ENCODE results near the gene PDILT.
"Not testable (repeated sequence)": the region's sequence is repeated elsewhere in the genome, so short reads cannot be mapped to it uniquely, and the experiment has no call there.

The PDILT gene

DNA sequence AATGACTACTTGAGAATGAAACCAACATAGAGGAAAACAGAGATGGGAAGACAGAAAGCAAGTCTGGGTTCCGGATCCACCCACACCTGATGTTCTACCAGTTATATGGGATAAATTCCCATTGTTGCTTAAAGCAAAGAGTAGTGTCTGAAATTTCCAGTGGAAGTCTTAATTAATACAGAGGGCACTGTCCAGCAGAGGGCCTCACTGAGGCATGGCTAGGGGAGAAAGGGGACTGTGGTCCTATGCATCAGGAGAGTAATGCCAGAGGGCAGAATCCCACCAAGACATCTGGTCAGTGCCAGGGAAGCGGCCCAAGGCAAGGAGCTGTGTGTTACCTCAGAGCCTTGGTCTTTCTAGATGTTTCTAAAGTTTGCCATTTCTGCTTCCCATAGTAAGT lies 44.5 kb downstream of the PDILT start:
- no peak for DNase-seq

DNA sequence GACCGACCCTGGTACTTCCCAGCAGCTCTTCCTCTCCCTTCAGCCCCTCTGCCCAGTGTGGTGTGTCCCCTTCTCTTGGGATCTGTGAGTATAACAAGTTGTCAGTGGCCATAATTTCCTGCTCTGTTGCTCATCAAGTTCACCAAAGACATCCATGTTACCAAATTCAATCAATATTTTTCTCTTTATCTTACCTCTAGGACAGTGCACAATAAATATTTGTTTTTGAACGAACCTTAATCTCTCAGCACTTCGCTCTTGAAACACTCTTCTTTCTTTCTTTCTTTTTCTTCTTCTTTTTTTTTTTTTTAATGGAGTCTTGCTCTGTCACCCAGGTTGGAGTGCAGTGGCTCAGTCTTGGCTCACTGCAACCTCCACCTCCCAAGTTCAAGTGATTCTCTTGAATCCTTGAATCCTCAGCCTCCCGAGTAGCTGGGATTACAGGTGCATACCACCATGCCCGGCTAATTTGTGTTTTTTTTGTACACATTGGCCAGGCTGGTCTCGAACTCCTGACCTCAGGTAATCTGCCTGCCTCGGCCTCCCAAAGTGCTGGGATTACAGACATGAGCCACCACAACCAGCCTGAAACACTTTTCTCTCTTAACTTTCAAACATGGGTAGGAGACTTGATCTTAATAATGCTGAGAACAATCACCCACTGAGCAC lies 49.3 kb downstream of the PDILT start:
- no peak for DNase-seq

DNA sequence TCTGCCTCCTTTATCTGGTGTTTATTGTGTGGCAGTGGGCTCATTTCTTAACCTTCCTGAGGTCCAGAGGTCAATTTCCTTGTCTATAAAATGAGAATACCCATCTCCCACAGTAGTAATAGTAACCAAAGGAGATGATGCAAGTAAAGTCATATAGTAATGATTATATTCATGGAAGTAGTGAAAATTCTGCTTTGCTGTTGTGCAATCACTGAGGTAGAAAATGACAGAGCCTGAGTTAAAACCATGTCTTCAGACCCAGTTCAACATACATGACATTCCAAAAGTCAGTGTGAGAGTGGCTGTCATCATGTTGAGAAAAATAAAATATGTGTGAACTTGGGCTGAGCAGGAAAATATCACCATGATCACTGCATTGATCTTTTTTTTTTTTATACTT lies 51.2 kb downstream of the PDILT start:
- DNase-seq = no peak

DNA sequence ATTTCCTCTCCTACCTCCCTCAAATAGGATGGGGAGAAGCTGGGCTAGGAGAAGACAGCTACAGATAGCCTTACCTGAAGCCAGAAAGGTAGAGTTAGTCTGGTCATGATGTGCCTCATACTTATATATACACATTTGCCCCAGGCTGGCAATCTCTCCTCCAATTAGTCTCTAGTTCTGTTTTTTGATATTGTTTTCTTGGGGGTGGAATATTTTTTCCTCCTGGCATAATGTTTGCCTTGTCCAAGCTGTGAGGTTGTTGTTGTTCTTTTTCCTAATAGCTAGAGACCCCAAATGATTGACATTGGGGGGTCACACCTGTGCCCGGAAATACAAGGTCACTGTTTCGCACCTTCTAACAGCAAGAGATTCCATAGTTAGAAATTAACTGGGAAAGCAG lies 51.9 kb downstream of the PDILT start, which contains the start of gene UMOD:
Gene UMOD (minus strand): TSS at position 101 of the 400 bp plus-strand sequence. CDS start 1,978 bp downstream, outside the sequence.
- DNase-seq = no peak

DNA sequence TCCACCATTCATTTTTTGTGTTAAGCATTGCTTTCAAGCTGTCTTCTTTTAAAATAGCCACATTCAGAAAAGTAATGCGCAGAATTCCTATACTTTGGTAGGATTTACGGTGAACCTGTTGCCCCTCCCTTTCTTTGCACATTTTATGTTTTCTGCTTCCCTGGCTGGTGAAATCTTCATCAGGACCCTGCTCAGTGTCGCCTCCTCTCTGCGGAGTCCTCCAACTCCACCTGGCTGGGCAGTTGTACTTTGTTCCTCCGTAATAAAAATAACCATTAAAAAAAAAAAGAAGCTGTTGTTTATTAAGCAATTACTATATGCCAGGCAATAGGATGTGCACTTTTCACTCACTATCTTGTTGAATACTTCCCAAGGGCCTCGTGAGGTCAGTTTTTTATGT lies 54.9 kb downstream of the PDILT start:
- DNase-seq = no peak

DNA sequence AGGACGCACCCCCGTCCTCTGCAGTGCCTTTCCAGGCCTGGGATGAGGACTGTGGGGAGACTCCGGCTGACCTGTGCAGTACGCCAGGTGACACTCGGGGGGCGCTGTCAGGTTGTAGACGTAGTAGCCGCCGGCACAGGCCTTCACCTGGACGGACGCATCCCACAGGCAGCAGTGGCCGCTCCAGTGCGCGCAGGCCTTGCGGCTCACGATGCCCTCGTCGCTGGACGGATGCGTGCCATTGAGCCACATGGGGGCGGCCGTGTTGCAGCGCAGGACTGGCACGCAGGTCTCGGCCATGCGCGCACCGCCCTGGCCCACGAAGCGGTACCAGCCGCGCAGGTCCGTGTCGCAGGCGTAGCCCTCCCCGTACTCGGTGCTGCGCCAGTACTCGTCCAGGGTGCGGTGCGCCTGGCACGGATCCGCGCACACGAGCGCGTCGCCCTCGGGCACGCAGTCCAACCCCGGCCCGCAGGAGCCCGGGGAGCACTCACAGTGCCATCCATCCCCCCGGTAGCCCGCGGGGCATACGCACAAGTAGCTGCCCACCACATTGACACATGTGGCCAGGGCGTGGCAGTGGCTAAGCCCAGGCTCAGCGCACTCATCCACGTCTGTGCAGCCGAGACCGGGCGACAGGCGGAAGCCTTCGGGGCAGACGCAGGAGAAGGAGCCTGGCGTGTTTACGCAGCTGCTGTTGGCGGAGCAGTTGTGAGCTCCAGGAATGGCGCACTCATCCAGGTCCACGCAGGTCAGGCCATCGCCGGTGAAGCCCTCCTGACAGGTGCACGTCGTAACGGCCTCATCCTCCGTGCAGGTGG lies 56.0 kb downstream of the PDILT start:
- DNase-seq = no peak

DNA sequence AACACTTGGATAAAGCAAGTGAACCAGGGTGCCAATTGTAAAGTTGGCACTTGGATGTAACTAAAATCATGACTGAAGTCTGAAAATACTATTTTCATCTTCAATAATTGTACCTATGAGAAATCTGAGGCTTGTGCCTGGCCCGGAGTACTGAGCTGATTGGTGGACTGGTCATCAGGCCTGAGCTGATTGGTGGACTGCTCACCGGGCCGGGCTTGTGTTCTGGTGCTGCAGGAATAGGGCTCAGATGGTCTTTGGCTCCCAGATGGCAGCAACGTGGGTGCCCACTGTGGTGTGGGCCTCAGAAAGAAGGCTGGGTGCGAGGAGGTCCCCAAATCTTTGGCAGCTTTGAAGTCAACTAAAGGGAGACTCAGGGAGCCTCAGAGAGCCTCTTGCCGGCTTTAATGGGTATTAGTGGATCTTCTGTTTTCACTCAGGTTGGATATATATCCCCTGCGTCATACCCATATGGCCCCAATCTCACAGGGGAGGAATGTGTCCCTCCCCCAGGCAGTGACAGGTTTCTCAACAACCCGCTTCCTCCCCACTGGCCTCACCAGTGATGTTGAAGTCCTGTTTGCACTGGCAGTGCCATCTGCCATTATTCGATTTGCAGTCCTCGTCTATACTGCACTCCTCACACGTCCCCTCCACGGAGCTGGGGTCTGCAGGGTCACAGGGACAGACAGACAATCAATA lies 56.7 kb downstream of the PDILT start:
- DNase-seq = no peak

DNA sequence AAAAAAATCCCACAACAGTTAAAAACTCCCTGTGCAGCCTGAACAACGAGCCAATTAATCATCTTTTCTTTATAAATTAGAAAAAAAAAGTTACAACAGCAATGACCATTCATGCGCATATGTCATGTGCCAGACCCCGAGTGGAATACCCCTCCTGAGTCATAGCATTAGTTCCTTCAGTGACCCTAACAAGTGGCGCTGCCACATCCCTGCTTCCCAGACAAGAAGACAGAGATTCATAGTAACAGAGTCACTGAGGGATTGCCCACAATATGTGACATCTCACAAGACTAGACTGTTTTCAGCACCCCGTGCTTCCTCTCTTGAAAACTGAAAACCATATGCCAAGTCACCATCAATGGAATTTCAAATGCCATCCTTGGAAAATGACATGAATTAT lies 59.9 kb downstream of the PDILT start:
- no peak for DNase-seq

DNA sequence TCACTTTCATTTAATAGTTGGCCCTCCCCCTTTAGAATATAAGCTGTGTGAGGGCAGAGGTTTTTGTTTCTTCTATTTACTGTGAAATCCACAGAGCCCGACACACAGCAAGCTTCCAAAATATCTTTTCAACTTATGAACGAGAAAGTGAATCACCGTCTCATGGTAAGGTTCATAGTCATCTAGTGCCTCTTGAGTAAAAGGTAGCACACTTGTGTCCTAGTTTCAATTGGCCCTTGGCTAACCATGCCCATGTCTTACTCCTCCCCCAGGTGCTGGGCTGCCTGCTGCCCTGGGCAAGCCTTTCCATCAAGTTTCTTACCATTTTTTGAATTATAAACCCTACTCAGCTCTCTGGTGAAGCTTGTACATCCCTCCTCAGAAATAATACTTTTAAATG lies 64.8 kb downstream of the PDILT start:
- no peak for DNase-seq

DNA sequence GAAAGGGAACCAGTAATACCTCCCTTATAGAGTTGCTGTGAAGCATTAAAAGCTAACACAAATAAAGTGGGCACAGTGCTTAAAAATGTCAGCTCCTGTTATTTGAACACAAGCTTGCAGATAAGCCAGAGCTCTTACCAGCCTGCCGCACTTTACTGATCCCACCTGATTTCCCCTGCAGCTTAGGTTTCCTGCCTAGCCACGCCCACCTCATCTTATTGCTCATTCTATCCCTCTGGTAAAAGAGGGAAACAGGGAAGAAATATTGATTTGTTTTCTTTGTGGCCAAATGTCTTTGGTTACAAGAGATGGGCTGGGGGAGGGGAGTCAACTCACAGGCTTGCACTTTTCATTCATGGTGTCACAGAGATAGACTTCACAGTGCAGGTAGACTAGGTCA lies 67.6 kb downstream of the PDILT start:
- DNase-seq = no peak

DNA sequence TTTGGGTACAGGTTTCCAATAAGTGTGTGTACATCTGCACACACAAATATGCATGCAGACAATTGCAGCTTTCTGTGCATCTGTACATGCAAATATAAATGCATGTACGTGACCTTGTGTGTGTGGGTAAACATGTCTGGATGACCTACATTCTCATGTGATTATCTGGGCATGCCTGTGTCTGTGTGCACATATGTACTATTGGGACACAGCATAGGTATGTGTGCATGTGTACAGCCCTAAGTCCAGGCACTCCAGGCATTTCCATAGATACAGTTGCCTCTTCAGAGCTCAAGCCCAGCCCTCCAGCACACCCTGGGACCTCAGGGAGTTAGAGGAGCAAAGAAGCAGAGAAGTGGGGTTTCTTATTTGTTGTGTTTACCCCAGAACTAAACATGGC lies 70.1 kb downstream of the PDILT start:
- no peak for DNase-seq

DNA sequence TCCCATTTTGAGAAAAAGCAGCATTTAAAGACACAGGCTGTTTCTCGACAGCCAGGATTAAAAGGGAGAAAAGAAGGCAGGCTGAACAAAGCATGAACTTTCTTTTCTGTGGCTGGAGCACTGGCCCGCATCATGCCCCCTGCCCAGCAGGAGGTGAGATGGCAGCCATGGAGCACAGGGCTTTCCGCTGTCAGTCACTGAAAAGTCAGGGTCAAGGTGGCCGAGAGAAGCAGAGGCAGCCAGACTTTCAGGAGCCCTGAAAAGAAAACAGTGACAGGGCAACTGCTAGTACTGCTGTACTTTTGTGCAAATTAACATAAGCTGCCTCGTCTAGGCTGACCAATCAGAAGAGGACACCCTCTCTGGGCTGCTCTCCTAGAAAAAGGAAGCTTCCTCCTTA lies 71.4 kb downstream of the PDILT start:
- no peak for DNase-seq

DNA sequence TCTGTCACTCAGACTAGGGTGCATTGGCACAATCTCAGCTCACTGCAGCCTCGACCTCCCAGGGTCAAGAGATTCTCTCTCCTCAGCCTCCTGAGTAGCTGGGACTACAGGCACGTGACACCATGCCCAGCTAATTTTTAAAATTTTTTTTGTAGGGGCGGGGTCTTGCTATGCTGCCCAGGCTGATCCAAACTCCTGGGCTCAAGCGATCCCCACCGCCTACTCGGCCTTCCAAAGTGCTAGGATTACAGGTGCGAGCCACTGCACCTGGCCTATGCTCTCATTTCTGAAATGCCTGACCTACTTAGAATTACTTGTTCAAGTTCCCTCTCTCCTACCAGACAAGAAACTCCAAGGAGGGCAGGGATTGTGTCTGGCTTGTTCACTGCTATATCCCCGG lies 72.1 kb downstream of the PDILT start:
- DNase-seq = no peak

DNA sequence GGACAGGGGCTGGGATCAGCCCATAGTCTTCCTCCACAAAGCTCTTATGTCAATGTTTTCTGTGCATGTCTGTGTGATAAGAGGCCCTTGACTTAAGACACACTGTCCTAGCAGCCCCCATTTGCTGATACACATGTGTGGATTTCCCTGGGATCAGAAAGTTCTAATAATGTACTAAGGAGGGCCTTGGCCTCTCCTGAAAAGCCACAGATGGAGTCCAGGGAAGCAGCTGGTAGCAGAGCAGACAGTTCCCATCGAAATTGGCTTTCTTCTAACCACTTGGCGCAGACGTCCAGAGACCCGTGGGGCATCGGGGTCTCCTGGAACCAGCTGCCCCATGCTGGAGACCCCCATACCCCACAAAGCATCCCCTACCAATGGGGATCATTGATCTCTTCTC lies 72.9 kb downstream of the PDILT start:
- DNase-seq = no peak

DNA sequence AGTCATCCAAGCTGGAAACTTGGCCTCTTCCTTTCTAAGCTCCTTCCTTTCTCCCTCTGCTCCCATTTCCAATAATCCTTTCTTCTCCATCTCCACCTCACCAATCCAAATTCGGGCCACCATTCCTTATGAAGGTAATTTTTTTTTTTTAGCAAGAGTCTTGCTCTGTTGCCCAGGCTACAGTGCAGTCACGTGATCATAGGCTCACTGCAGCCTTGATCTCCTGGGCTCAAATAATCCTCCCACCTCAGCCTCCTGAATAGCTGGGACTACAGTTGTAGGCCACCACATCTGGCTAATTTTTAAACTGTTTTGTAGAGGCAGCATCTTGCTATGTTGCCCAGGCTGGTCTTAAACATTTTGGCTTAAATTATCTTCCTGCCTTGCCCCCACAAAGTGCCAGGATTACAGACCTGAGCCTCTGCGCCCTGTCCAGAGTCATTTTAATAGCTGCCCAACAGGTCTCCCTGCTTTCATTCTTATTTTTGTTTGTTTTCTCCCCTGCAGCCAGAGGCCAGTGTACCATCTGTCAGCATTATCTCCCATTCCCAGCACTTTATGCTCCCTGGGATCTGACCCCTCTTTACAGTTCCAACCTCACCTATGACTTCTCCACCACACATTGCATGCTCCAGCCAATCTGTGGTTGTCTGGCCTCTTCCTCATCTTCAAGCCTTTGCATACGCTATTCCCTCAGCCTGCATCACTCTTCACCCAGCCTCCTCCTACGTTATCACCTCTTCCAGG lies 75.0 kb downstream of the PDILT start:
- DNase-seq = no peak

DNA sequence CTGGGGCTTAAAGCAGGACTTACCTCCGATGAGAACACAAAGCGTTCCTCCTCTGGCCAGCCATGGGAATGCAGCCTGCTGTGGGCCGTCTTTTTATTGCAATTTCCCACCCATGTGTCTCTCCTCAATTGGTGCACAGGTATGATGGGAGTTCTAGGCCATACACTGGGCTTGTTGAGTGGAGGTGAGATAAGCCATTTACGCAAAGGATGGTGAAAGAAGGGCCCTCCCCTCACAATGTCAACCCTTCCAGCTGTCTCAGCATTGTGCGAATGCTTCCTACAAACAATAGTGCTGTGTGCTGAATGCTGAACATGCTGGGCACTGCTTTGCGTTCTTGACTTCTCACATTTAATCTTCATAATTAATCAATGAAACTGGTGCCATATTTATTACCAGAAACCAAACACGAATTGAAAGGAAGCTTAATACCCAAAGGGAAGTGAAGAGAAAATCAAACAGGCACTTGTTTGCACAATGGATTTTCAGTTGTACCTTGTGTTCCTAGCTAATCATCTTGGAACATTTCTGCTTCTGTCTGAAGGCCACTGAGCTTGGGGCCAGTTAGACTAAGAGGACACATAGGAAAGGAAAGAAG lies 77.0 kb downstream of the PDILT start, which contains the start of gene GP2:
Gene GP2 (minus strand): TSS at position 70 of the 598 bp plus-strand sequence. CDS start 1,082 bp downstream, outside the sequence.
- no peak for DNase-seq

DNA sequence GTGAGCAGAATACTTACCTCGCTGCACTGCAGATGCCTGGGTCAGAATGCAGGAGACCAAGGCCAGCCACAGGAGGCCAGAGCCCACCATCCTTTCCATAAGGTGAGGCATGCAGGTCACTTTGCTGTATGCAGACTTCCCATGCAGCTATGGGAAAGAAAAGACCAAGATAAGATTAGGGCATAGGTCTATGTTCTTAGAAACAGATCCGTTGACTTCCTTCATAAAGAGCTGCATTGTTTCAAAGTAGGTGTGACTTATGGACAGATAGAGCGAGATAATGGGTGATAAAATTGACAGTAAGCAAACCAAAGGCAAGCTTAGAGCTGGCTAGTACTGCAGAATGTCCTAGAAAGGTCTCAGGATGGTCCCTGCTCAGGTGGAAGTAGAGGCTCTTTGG lies 78.2 kb downstream of the PDILT start:
- no peak for DNase-seq

DNA sequence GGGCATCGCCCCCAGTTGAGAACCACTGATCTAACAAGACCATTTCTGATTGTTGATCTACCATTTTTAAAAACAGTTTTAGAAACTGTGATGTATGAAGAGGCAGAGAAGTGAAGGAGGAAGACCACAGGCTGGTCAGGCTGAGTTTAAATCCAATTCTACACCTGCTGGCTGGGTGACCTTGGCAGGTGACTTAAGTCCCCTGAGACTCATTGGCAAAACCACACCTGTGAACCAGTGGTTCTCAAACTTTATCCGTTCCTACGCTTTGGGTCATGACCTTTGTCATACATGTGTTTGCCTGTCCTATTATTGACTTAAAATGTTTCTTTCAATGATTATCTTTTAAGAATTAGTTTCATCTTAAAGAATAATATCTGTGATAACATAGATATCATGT lies 79.5 kb downstream of the PDILT start:
- DNase-seq = no peak

DNA sequence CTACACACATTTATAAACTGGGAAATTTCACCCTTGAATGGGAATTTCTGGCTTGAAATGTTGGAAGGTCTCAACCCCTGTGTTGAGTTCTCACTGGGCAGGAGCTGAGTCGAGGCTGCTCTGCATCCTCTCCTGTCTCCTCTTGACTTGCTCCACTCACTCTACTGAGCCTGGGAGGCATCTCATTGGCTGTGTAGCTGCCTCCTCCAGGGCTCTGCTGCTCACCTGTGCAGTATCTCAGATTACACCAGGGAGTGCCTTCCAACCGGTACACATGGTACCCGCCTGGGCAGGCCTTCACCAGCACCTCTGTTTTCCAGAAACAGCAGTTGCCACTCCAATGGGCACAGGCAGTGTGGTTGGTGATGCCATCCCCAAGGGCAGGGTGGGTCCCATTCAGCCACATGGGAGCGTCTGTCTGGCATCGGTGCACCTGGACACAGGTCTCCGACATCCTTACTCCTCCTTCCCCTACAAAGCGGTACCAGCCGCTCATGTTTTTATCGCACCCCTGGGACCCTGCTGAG lies 80.9 kb downstream of the PDILT start:
- DNase-seq = no peak

DNA sequence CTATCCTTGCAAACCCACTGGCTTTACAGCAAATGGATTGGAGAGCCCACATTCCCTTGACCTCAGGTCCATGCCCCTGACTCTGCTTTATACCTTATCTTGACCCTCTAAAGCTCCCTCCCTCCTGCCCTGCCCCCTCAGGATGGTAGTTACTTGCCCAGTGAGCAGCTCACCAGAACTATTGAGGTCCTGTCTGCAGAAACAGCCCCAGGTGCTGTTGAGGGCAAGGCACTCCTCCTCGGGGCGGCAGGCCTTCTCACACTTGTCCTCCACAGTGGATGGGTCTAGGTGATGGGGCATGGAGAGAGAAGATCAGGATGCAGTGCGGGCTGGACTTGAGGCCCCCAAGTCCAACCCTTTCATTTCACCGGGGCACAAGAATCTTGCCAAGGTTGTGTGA lies 81.8 kb downstream of the PDILT start:
- DNase-seq = no peak

DNA sequence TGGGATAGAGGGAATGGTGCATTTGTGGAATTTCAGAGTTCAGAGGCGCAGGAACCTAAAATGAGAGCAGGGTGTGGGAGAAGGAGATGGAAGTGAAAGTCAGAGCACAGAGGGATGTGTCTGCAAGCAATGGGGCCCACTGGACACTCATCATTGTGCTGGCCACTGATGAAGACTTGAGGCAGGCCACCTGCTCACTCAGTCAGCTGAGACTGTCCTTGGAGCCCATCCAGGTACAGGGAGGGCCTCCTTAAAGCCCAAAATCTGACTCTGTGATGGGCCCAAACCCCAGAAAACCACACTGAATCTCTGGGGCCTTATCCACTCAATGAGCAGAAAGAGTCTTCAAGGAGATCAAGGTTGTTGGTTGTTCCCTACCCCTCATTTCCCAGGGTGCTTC lies 82.9 kb downstream of the PDILT start:
- DNase-seq = no peak

DNA sequence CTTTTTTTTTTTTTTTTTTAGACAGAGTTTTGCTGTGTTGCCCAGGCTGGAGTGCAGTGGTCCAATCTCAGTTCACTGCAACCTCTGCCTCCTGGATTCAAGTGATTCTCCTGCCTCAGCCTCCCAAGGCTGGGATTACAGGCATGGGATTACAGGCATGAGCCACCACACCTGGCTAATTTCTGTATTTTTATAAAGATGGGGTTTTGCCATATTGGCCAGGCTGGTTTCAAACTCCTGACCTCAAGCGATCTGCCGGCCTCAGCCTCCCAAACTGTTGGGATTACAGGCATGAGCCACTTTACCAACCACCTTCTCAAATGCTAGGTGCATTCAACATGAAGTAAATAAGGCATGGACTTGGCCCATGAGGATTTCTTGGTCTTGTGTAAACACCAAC lies 83.5 kb downstream of the PDILT start:
- not testable (repeated sequence) for DNase-seq

Measured in activated CD8-positive, alpha-beta memory T cell treated with anti-CD3 and anti-CD28 coated beads for 24 hours (primary cell).